GM19099 (cell line): ENCODE measurements around the gene RAN.

Experiments
- POLR2A ChIP-seq: IDR thresholded peaks from 3 replicates; pipeline ENCODE4 v1.6.1; 2011; ENCODE audit warnings: low read depth; ENCODE audit not compliant: insufficient read length; ENCODE audit errors: extremely low read depth

Gene RAN

GRCh38 chr12:130911193-130911592 is 39.3 kb downstream of the RAN start:
- no peak for TF ChIP-seq POLR2A

- no peak for TF ChIP-seq POLR2A
Observed at GRCh38 chr12:130911933-130912332, 40.1 kb downstream of the RAN start.

- TF ChIP-seq POLR2A = no peak
Observed at GRCh38 chr12:130916241-130916911, 44.5 kb downstream of the RAN start.

- no peak for TF ChIP-seq POLR2A
Observed at GRCh38 chr12:130917607-130918006, 45.7 kb downstream of the RAN start.

GRCh38 chr12:130919086-130919485 is 47.2 kb downstream of the RAN start:
- TF ChIP-seq POLR2A = no peak

DNA sequence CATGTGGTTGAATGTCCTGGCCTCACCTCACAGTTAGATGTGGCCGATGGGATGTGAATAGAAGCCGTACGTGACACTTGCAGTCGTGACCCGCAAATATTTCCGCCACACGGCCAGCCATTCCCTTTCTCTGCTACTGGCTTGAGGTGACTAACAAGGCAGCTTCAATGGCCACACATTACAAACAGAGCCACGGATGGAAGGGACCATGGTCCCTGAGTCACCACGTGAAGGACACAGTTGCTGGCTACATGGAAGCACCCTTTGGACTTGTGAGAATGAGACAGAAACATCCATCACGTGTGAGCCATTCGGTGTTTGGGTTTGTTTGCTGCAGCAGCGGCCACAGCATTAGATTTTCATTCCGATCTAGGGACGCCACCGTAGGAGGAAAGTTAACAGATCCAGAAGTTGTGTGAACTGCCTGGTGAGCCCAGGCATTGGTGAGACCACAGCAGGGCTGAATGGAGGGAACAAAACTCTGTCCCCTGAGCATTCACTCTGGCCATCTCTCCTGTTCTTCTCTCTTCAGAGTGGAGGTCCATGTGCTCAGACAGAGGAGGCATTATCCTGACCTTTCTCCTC is 48.3 kb downstream of the RAN start:
- TF ChIP-seq POLR2A = no peak

GRCh38 chr12:130920723-130921381 is 49.0 kb downstream of the RAN start:
- TF ChIP-seq POLR2A = no peak

DNA sequence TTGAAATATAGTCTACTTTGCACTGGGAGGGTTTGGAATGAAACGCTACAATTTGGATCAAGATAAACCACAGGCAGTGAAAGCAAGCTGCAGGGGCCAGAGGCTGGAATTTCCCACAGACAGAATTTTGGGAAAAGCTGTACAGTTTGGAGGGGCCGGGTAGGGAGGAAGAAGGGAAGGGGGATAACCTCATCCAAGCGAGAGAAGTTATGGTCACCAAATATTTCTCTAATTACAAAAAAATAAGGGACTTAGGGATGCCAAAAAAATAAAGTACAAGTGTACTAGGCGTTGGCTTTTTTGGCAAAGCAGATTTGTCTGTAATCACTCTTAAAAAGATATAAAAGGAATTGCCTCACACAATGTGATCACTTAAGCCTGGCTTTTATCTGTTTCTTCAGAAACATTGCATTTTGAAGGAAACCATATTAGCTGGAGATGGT is 50.7 kb downstream of the RAN start:
- TF ChIP-seq POLR2A = no peak

DNA sequence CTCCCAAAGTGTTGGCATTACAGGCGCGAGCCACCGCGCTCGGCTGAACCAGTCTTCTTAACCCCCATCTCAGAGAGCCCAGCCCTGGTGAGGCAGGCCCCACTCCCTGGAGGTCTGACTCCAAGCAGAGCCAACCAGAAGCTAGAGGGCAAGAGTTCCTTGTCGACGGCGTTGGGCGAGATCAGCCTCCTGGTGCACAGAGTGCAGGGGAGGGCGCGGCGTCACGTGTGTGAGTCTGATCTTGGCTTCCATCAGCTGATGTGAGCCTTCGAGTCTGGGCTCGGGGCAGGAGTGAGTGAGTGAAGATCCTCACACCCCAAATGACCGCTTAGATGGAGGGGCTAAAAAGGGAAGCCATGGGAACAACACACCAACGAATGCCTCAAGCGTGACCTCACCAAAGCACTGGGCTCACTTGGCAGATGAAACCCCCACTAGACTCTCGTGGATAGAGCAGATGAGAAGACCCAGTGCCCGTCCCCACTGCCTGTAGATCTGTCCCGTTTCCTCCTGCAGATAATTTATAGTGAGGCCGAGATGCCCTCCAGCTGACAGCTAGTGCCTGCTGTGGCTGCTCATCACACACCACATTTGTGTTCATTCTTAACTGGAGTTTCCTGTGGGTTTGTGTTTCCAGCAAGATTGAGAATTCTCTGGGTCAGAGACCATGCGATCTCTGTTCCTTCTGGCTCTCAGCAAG is 53.2 kb downstream of the RAN start:
- no peak for TF ChIP-seq POLR2A

DNA sequence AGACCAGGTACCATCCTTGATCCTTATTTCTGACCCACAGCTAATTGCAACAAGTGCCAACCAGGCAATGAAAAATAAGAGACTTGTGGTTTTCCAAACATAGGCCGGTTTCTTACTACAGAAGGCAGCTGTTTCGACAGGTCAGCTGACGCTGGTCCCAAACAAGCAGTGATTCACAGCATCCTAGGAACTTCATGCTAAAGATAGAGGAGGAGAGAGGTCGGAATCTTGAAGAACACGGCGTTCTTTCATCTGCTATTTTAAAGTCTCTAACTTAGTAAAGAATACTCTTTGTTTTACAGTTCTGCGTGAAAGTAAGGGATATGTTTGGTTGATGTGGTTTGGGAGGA is 53.8 kb downstream of the RAN start:
- no peak for TF ChIP-seq POLR2A
